HG03045 (cell line): Measurements from ENCODE around the gene ACOX2.

Experiments used
- ATAC-seq: cut with Tn5 transposase; IDR thresholded peaks from one replicate; pipeline ENCODE4 v1.9.1; 2021; ENCODE audit warnings: mild to moderate bottlenecking, moderate library complexity; ENCODE audit not compliant: unreplicated experiment

The ACOX2 gene

GRCh38 chr3:58514405-58514804 lies 22.6 kb downstream of the ACOX2 start:
- ATAC-seq: no peak

GRCh38 chr3:58508437-58508836 lies 28.6 kb downstream of the ACOX2 start:
- ATAC-seq: no peak

- ATAC-seq: no peak
Measured at GRCh38 chr3:58507356-58508078, 29.5 kb downstream of the ACOX2 start.

DNA sequence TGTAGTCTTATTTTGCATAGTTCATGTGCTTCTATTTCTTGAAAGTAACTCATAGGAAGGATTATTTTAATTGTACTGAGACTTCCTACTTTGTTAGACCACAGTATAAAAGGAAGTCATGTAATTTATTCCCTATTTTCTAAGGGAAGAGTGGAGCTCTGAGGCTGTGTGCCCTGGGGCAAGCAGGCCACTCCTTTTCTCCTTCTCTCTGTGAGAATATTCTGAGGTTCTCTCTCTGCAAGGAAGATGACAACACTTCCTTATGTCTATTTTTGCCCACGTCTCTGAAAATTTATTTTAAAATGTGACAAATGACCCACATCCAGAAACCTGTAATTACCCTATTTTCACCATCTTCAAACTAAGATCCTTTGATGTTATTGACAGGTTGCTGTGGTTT lies 34.1 kb downstream of the ACOX2 start:
- ATAC-seq: no peak

DNA sequence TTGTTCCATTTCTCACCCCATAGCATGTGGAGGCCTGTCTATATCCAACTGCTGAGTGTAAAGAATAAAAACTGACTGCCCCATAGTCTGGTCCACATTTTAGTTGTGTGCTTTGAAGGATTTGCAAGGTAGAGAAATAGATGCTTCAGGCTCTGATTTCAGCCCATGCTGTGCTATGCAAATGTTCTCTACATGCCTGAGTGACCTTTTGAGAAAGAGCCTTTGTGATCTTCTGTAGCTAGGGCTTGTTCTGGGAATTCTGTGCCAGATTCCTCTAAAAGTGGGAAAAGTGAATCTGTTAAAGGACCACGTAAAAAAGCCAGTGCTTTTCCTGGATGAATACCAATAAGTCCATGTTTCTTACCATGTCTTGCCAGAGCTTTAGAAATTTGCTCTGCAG lies 39.9 kb downstream of the ACOX2 start:
- no peak for ATAC-seq

DNA sequence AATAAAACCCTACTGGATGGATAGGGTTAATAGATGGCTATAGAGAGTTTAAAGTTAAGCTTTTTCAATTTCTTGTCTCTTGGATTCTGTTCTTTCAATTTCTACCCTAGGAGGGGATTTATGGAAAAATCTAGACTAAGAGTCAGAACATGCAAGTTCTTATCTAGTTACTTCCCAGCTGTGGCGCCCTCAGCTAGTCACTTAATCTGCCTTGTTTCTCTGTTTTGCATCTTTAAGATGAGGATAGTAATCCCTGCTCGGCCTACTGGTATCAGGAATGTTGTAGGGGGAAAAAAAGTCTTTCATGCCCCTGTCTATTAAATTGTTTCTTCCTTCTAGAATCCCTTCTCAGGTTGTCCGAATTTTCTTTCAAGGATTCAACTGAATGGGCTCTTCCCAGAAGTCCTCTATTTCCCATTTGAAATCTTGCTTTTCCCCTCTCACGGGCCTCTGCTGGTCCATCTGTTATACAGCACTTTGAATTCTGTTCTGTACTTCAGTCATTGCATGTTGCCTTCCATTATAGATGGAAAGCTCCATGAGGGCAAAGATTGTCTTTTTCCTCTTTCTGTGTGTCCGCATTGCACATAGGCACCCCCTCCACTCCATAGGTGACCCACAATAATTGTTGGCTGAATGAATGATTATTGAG lies 40.7 kb downstream of the ACOX2 start:
- ATAC-seq: no peak

GRCh38 chr3:58495101-58495500 lies 41.9 kb downstream of the ACOX2 start:
- ATAC-seq: no peak

DNA sequence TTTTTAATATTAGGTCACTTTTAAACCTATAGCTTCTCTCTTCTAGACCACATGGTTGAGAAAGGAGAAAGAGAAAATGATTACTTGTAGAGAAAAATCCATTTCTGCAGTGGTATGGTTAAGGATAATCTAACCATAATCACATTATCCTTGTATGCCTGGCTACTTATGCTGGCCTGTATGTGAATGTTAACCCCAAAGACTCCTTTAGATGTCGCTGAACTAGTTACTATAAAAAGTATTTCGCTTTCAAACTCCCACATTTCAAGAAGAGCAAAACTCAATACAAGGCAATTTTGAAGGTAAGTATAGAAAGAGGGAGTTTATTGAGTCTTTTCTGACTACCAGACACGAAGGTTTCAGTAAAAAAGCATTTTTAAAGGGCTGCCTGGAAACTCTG lies 42.9 kb downstream of the ACOX2 start:
- ATAC-seq: no peak

- ATAC-seq: no peak
Measured at GRCh38 chr3:58492494-58492905, 44.5 kb downstream of the ACOX2 start.

- peak; percentile 88 for ATAC-seq
Measured at GRCh38 chr3:58491506-58492402, 45.2 kb downstream of the ACOX2 start, which contains the start of gene KCTD6. KCTD6 (plus strand) TSS chr3:58492096; CDS start chr3:58498756, 6,660 bp downstream.

- no peak for ATAC-seq
Measured at GRCh38 chr3:58490860-58491501, 46.0 kb downstream of the ACOX2 start.

DNA sequence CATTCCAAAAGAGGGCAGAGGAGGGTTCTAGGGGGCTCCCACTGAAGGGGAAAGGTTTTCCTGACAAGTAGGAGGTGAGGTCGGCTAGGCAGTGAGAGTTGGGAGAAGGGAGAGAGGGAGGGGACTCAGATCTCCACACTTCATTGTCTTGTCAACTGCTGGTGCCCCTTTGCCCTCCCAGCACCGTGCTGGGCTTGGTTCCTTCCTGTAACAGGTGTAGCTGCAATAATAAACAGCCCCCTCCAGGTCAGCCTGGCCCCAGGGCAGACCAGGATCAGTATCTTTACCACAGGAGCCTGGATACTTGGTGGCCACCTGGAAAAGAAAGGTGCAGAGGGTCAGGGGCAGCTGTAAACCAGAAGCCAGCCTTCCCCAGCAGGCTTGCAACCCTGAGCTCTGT lies 48.0 kb downstream of the ACOX2 start:
- no peak for ATAC-seq

DNA sequence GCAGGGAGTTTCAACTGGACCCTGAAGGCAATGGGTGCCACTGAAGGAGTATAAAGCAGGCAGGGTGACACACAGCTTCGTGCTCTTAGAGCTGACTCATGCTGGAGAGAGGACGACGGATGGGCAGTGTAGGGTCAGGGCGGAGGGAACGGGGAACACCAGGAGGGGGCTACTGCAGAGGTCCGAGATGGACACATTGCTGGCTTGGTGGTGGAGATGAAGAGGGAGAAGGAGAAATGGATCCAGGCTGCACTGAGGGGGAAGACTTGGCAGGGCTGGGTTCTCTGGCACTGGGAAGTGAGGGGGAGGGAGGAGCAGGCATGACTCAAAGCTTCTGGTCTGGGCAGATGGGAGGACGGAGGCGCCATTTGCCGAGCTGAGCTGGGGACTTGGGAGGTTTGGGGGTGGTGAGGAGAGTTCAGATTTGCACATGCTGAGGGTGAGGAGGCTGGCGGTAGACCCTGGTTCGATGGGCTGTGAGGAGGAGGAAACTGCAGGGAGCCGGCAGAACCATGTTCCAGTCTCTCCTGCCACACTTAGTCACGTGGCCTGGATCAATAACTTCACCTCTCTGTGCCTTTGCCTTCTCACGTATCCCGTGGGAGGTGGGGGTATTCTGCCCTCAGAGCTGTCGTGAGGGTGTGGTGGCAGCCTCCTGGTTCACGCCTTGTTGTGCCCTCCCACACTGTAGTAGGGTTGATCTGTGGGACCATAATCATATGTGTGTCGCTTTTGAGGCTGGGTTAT lies 49.7 kb downstream of the ACOX2 start:
- ATAC-seq: no peak

- ATAC-seq: no peak
Measured at GRCh38 chr3:58485801-58486435, 51.1 kb downstream of the ACOX2 start.

GRCh38 chr3:58484722-58485069 lies 52.3 kb downstream of the ACOX2 start:
- no peak for ATAC-seq

DNA sequence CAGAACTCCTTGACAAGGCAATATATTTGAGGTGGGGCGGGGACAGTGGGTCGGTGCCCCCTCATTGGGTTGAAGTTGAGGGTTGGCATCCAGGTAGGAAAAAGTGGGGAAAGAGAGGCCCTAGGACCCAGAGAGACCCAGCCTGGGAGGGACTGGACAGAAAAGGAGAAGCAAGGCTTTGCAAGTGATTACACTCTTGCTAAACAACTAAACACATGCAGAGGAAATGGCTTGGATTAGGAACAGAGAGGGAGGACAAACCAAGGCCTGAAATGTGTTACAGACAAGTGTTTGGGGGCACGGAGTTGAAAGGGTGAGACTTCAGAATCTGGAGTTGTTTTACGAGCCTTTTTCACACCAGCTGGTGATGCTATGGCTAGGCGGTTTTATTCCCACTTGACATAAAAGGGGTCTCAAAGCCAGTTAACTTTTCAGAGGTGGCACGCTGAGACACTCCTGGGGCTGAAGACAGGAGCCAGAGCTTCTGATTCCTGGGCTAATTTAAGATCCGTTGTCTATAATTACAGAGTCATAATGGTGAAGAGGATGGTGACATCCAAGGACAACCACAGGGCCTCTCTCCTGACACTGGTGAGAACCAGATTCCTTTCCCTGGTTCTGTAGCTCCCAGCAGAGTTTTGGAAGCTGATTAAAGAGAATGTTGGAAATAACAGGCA lies 52.8 kb downstream of the ACOX2 start:
- ATAC-seq: no peak

DNA sequence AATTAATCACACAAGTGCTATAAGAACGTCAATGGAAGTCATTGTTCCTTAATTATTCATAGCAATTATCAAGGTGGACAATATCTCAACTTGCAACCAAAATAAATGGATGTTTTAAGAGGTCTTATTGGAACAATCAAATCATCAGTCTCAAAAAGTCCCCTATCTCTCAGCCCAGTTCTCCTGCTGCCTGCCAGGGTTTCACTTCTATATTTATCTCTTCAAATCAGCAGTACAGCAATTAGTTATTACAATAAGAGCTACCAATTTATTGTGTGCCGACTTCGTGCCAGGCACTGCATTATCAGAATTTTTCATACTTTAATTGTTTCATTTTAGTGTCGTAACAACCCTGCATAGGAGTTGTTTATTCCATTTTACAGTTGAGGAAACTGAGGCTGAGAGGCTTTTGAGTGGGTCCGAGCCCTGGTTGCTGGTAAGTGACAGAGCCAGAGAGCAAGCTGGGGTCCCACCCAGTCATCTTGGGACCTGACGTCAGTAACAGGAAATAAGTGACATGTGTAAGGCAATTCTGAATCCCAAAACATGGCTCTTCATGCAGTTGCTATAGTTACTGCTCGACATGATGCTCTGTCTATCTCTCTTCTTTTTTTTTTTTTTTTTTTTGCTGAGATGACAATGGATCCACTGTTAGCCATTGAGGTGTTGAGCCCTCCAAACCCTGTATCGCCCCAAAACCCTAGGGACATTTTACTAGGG lies 53.9 kb downstream of the ACOX2 start:
- no peak for ATAC-seq

- ATAC-seq: no peak
Measured at GRCh38 chr3:58480309-58480708, 56.7 kb downstream of the ACOX2 start.

GRCh38 chr3:58478781-58479180 lies 58.2 kb downstream of the ACOX2 start:
- no peak for ATAC-seq
